NB4 (cell line): ENCODE data around the gene TIGD7.
A peak's percentile ranks its signal among the peaks of the same experiment; 100 is the strongest.

Source experiments
- DNase-seq: peaks from one replicate; pipeline ENCODE4 v3.0.0; 2010; ENCODE audit warnings: low read depth
- H3K4me3 ChIP-seq: one replicate; pipeline ENCODE4 v1.5.1; 2011; ENCODE audit warnings: mild to moderate bottlenecking, low read depth, low read length, moderate library complexity
- CTCF ChIP-seq: IDR thresholded peaks from one replicate; pipeline ENCODE4 v1.5.1; 2012; ENCODE audit warnings: low read depth, low read length
- MAX ChIP-seq: IDR thresholded peaks from 2 replicates; pipeline ENCODE4 v1.6.1; 2011; ENCODE audit warnings: low read depth, low read length
- MYC ChIP-seq: IDR thresholded peaks from 2 replicates; pipeline ENCODE4 v1.6.1; 2011; ENCODE audit warnings: low read depth, low read length
- POLR2A ChIP-seq: IDR thresholded peaks from 2 replicates; pipeline ENCODE4 v1.6.1; 2011; ENCODE audit warnings: mild to moderate bottlenecking; ENCODE audit not compliant: insufficient read length; ENCODE audit errors: extremely low read depth

Gene TIGD7

GRCh38 chr16:3256146-3256865 is 48.9 kb downstream of the TIGD7 start, which contains the start of gene MEFV:
TSS of gene MEFV (minus strand) at chr16:3256633. CDS start at chr16:3256587, 46 bp downstream.
- TF ChIP-seq MAX (no peak), CTCF (no peak), POLR2A (no peak), MYC (no peak)
- H3K4me3 ChIP-seq: no peak within 1 kb of the TSS
- DNase-seq: peak; percentile 39

- TF ChIP-seq MAX (no peak), CTCF (no peak), POLR2A (no peak), MYC (no peak)
- DNase-seq: no peak
- H3K4me3 ChIP-seq: no peak overlapping the region
Measured at GRCh38 chr16:3254309-3254708, 50.9 kb downstream of the TIGD7 start.

GRCh38 chr16:3252967-3253366 is 52.3 kb downstream of the TIGD7 start:
- TF ChIP-seq MYC (no peak), MAX (no peak), POLR2A (no peak), CTCF (no peak)
- no peak overlapping the region for H3K4me3 ChIP-seq
- DNase-seq: no peak

- DNase-seq: no peak
- no peak overlapping the region for H3K4me3 ChIP-seq
- TF ChIP-seq MYC: no peak
- no peak for TF ChIP-seq CTCF
Measured at GRCh38 chr16:3249451-3249850, 55.8 kb downstream of the TIGD7 start.

GRCh38 chr16:3249020-3249419 is 56.2 kb downstream of the TIGD7 start:
- TF ChIP-seq CTCF (no peak), MAX (no peak), POLR2A (no peak), MYC (no peak)
- H3K4me3 ChIP-seq: no peak overlapping the region
- DNase-seq: no peak
